Neuronal stem cell (in vitro differentiated cells): ENCODE measurements around the gene ZSCAN1. TPM values are rescaled to one million over a fixed set of nuclear protein-coding genes. Genes with fewer than 3 reads are reported as not detected.

ENCODE experiments used
- DNase-seq: peaks from one replicate; pipeline ENCODE4 v3.0.0-alpha.2; 2013; ENCODE audit warnings: low spot score
- H2AFZ ChIP-seq: one replicate; pipeline ENCODE4 v1.6.1; 2013; ENCODE audit warnings: mild to moderate bottlenecking, low read length, inconsistent platforms
- H2AK5ac ChIP-seq: 2 replicates; pipeline ENCODE4 v1.6.1; 2013; ENCODE audit warnings: low read depth, mild to moderate bottlenecking, inconsistent platforms, low read length, moderate library complexity, mixed read lengths
- H2BK120ac ChIP-seq: 2 replicates; pipeline ENCODE4 v1.6.1; 2013; ENCODE audit warnings: low read depth, mild to moderate bottlenecking, inconsistent platforms, low read length, moderate library complexity, mixed read lengths
- H2BK12ac ChIP-seq: one replicate; pipeline ENCODE4 v1.6.1; 2013; ENCODE audit warnings: low read length, inconsistent platforms
- H2BK15ac ChIP-seq: 2 replicates; pipeline ENCODE4 v1.6.1; 2013; ENCODE audit warnings: mild to moderate bottlenecking, low read length, inconsistent platforms, mixed read lengths
- H2BK5ac ChIP-seq: one replicate; pipeline ENCODE4 v1.6.1; 2013; ENCODE audit warnings: inconsistent platforms, mild to moderate bottlenecking, low read length, moderate library complexity
- H3K14ac ChIP-seq: one replicate; pipeline ENCODE4 v1.6.1; 2013; ENCODE audit warnings: low read length, inconsistent platforms
- H3K18ac ChIP-seq: 2 replicates; pipeline ENCODE4 v1.6.1; 2013; ENCODE audit warnings: low read length, inconsistent platforms
- H3K23ac ChIP-seq: 2 replicates; pipeline ENCODE4 v1.6.1; 2013; ENCODE audit warnings: low read depth, mild to moderate bottlenecking, mixed read lengths, low read length, inconsistent platforms; ENCODE audit not compliant: poor library complexity
- H3K27ac ChIP-seq: replicated peaks from 3 replicates; pipeline ENCODE4 v1.5.1; 2013; ENCODE audit warnings: low read length, inconsistent platforms
- H3K27me3 ChIP-seq, 3 experiments: 2 replicates each; pipeline ENCODE4 v1.6.1; 2013; ENCODE audit warnings: low read length in 3 of 3, mild to moderate bottlenecking in 2 of 3, inconsistent platforms in 1 of 3, low read depth in 1 of 3, mixed read lengths in 1 of 3, moderate library complexity in 1 of 3; ENCODE audit not compliant: control insufficient read depth in 3 of 3, insufficient read depth in 3 of 3
- H3K36me3 ChIP-seq, 2 donors: replicated peaks in 1 of 2; 2 replicates each; pipeline ENCODE4 v1.6.1; 2013; ENCODE audit warnings: low read length in 2 of 2; ENCODE audit not compliant: control insufficient read depth in 2 of 2, insufficient read depth in 2 of 2
- H3K4ac ChIP-seq: 2 replicates; pipeline ENCODE4 v1.6.1; 2013; ENCODE audit warnings: inconsistent platforms, mild to moderate bottlenecking, low read length, moderate library complexity
- H3K4me1 ChIP-seq, 2 donors: 1 replicate in 1 of 2; 2 replicates in 1 of 2; pipeline ENCODE4 v1.6.1; 2013; ENCODE audit warnings: low read length in 2 of 2, low read depth in 1 of 2; ENCODE audit not compliant: control insufficient read depth in 2 of 2, insufficient read depth in 1 of 2
- H3K4me2 ChIP-seq: one replicate; pipeline ENCODE4 v1.6.1; 2013; ENCODE audit warnings: mild to moderate bottlenecking, low read length, inconsistent platforms; ENCODE audit not compliant: insufficient read depth, poor library complexity, severe bottlenecking
- H3K4me3 ChIP-seq, 2 donors: 2 replicates each; pipeline ENCODE4 v1.5.1; 2013; ENCODE audit warnings: low read length in 2 of 2, mild to moderate bottlenecking in 2 of 2, inconsistent platforms in 1 of 2, moderate library complexity in 1 of 2
- H3K79me1 ChIP-seq: one replicate; pipeline ENCODE4 v1.6.1; 2013; ENCODE audit warnings: low read depth, mild to moderate bottlenecking, inconsistent platforms, low read length, moderate library complexity
- H3K9ac ChIP-seq: one replicate; pipeline ENCODE4 v1.6.1; 2013; ENCODE audit warnings: mild to moderate bottlenecking, low read depth, low read length, inconsistent platforms; ENCODE audit not compliant: poor library complexity
- H3K9me3 ChIP-seq, 2 donors: replicated peaks in 1 of 2; 2 replicates each; pipeline versions ENCODE3 to v1.6.1; 2013; ENCODE audit warnings: low read length in 2 of 2, mild to moderate bottlenecking in 2 of 2, inconsistent platforms in 1 of 2, low read depth in 1 of 2, mixed read lengths in 1 of 2, moderate library complexity in 1 of 2; ENCODE audit not compliant: control insufficient read depth in 2 of 2, insufficient read depth in 1 of 2
- H4K8ac ChIP-seq: one replicate; pipeline ENCODE4 v1.6.1; 2013; ENCODE audit warnings: low read depth, mild to moderate bottlenecking, inconsistent platforms, low read length, moderate library complexity
- H4K91ac ChIP-seq: one replicate; pipeline ENCODE4 v1.6.1; 2013; ENCODE audit warnings: low read length, low read depth, mild to moderate bottlenecking, inconsistent platforms; ENCODE audit not compliant: poor library complexity
- WGBS, 2 donors: extraction: QIAGEN DNeasy Blood & Tissue Kit; methylation state at CpG; one replicate each; pipeline ENCODE4 v1.1.7; 2013; ENCODE audit warnings: missing lambda C conversion rate in 2 of 2, mixed read lengths in 1 of 2; ENCODE audit not compliant: insufficient read length in 2 of 2, insufficient replicate concordance in 1 of 2; ENCODE audit errors: extremely low coverage in 2 of 2; 5-methylcytosine and 5-hydroxymethylcytosine counted together
- polyA plus RNA-seq, 2 experiments: library from polyadenylated mRNA; stranded (reverse); fragments of 200-250 nt; gene quantifications; one replicate each; pipeline ENCODE4 v1.2.3, GENCODE V29; 2013

Gene ZSCAN1, protein sequence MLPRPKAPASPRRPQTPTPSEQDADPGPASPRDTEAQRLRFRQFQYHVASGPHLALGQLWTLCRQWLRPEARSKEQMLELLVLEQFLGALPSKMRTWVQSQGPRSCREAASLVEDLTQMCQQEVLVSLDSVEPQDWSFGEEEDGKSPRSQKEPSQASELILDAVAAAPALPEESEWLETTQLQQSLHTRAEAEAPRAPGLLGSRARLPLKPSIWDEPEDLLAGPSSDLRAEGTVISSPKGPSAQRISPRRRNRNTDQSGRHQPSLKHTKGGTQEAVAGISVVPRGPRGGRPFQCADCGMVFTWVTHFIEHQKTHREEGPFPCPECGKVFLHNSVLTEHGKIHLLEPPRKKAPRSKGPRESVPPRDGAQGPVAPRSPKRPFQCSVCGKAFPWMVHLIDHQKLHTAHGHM
- 13.3 TPM for polyA plus RNA-seq (2013, experiment 1 of 2)
- 13.9 TPM for polyA plus RNA-seq (2013, experiment 2 of 2)

DNA sequence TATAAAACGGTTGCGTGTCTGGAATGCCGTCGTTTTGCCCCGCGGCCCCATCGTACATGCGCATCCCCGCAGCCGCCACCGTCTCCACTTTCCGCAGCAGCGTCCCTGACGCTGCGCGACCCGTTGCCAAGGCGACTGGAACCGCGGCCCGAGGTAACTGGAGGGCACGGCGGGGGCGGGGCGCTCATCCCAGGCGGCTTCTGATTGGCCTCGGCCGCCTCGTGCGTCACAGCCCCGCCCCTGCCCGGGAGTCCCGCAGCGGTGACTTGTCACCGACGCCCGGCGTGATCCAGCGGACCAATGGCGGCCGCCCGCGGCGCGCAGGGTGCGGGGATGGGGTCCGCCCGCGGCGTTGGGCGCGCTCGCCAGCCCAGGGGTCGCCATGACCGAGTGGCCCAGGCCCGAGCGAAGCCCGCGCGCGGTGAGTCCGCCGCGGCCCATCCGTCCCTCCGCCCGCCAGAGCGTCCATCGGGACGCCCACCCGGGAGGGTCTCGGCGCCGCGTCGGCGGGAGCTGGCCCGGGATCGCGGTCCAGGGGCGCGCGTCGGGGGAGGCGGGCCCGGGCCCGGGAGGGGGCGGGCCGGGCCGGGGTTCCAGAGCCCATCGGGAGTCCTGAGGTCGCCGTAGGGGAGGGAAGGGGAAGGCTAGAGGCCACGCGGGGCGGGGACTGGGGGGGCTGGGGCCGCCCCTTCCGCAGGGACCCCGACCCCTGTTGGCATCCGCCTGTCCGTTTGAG lies at the start of gene ZSCAN1:
ZSCAN1 (plus strand) TSS at position 285 of the 736 bp plus-strand sequence. CDS start 3,812 bp downstream, outside the sequence.
- Histone ChIP-seq H2BK5ac (peak within 1 kb of the TSS; percentile 53), H3K9me3 (peaks cover 2 to 20% of the 10 kb centered on the region in 2 donors), H3K4me1 (peaks cover 0 to 13% of the 10 kb centered on the region in 2 donors), H2BK120ac (no peak within 1 kb of the TSS), H3K4me2 (peak within 1 kb of the TSS; percentile 83), H2BK12ac (peak within 1 kb of the TSS; percentile 73), H3K79me1 (no peaks in the 10 kb centered on the region), H4K91ac (peak within 1 kb of the TSS; percentile 72), H3K36me3 (peaks cover 0 to 5% of the 10 kb centered on the region in 2 donors), H3K9ac (peak within 1 kb of the TSS; percentile 95), H3K23ac (peak within 1 kb of the TSS; percentile 91), H3K27me3 (no peaks in the 10 kb centered on the region), H2BK15ac (peak within 1 kb of the TSS; percentile 96), H2AFZ (peak within 1 kb of the TSS; percentile 72), H4K8ac (peak within 1 kb of the TSS; percentile 59), H3K27ac (peak within 1 kb of the TSS; percentile 83), H3K4me3 (peak within 1 kb of the TSS; percentile 50 to 94), H3K14ac (no peak within 1 kb of the TSS), H3K4ac (no peak within 1 kb of the TSS), H3K18ac (peak within 1 kb of the TSS; percentile 98), H2AK5ac (peak within 1 kb of the TSS; percentile 97)
- no CpG with 5 or more reads among the region's 101 CpGs for WGBS, 2 donors
- peak; percentile 94 for DNase-seq

DNA sequence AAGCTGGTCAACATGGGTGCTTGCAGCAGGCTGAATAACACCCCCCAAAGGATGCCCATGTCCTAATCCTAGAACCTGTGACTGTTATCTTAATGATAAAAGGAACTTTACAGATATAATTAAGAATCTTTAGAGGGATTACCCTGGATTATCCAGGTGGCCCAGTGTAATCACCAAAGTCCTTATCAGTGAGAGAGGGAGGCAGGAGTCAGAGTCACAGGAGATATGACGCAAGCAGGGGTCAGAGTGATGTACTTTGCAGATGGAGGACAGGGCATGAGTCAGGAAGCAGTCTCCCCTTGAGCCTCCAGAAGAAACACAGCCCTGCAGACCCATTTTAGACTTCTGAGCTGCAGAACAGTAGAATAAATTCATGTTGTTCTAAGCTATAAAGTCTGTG lies 41.0 kb upstream of the ZSCAN1 start:
- no peaks in the 10 kb centered on the region for H3K4me1 ChIP-seq
- peaks cover 51 to 97% of the 10 kb centered on the region in 2 donors for H3K36me3 ChIP-seq
- H2BK120ac ChIP-seq, result no peak overlapping the region
- no peak overlapping the region for H3K4me3 ChIP-seq
- no peak overlapping the region for H3K9ac ChIP-seq
- H2AFZ ChIP-seq, result no peak overlapping the region
- no peaks in the 10 kb centered on the region for H3K79me1 ChIP-seq
- no peak overlapping the region for H3K4ac ChIP-seq
- no peak overlapping the region for H3K18ac ChIP-seq
- H3K14ac ChIP-seq, result no peak overlapping the region
- no CpG with 5 or more reads among the region's 1 CpG for WGBS, 2 donors
- peaks cover 59 to 95% of the 10 kb centered on the region in 2 donors for H3K9me3 ChIP-seq
- H2BK12ac ChIP-seq, result no peak overlapping the region
- H2BK5ac ChIP-seq, result no peak overlapping the region
- no peaks in the 10 kb centered on the region for H3K27me3 ChIP-seq
- H2BK15ac ChIP-seq, result no peak overlapping the region
- no peak overlapping the region for H4K8ac ChIP-seq
- no peak overlapping the region for H3K4me2 ChIP-seq
- DNase-seq, result no peak
- H2AK5ac ChIP-seq, result no peak overlapping the region
- H3K23ac ChIP-seq, result no peak overlapping the region
- no peak overlapping the region for H3K27ac ChIP-seq
- H4K91ac ChIP-seq, result no peak overlapping the region

DNA sequence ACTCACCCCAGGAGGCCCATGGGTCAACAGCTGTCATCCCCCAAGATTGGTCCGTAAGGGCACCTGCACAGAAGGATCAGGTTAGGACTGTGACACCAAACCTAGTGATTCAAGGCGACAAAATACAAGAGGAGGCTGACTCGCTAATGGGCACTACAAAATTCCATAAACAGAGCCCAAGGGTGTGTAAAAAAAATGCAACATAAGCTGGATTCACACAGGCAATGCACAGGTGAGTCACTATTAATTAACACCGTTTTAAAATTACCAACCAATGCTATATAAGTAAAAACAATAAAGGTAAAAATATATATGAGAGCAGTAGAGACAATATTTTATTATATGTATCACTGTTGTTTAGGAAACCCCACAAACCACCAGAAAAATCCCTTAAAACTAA lies 33.1 kb upstream of the ZSCAN1 start:
- Histone ChIP-seq H4K8ac (no peak overlapping the region), H3K14ac (no peak overlapping the region), H3K4me1 (peaks cover 4% of the 10 kb centered on the region in 2 donors), H3K4me3 (peak overlapping the region in 1 of 2 donors; percentile 88), H3K4me2 (no peak overlapping the region), H3K36me3 (peaks cover 46 to 81% of the 10 kb centered on the region in 2 donors), H3K9me3 (peaks cover 49 to 89% of the 10 kb centered on the region in 2 donors), H2BK12ac (no peak overlapping the region), H2AK5ac (no peak overlapping the region), H3K79me1 (peaks cover 10% of the 10 kb centered on the region), H3K18ac (no peak overlapping the region), H3K27ac (no peak overlapping the region), H3K4ac (no peak overlapping the region), H3K27me3 (no peaks in the 10 kb centered on the region), H2BK15ac (no peak overlapping the region), H2BK5ac (no peak overlapping the region), H4K91ac (no peak overlapping the region), H2BK120ac (no peak overlapping the region), H2AFZ (no peak overlapping the region), H3K23ac (no peak overlapping the region), H3K9ac (no peak overlapping the region)
- DNase-seq, result no peak
- no CpG with 5 or more reads among the region's 4 CpGs for WGBS, 2 donors
